Adrenal gland (tissue), 5 donors: ENCODE data around the gene PIEZO2.

ENCODE experiments used
- CTCF ChIP-seq, 6 experiments: fragments of 450-650 bp in 4 of 6; fragments of 200-600 bp in 2 of 6; sonication (generic) in 1 of 6; IDR thresholded peaks; 1 replicate in 5 of 6; 2 replicates in 1 of 6; pipeline versions ENCODE4 v1.5.1 to v1.8.0; 2016 to 2021; ENCODE audit warnings: antibody characterized with exemption in 6 of 6, mild to moderate bottlenecking in 2 of 6, moderate library complexity in 1 of 6
- POLR2A ChIP-seq, 2 donors: fragments of 450-650 bp; IDR thresholded peaks; one replicate each; pipeline ENCODE4 v1.6.1; 2017; ENCODE audit warnings: antibody characterized with exemption in 2 of 2, mild to moderate bottlenecking in 2 of 2, moderate library complexity in 1 of 2
- donor health status: DM: no; HTN: no; CAD: no.

- TF ChIP-seq CTCF (IDR thresholded peaks at IDR 0.05) (no peak), POLR2A (IDR thresholded peaks at IDR 0.05) (no peak)
Observed at GRCh38 chr18:10660179-10660884, 489.0 kb downstream of the PIEZO2 start.
